Endothelial cell of umbilical vein (primary cell): ENCODE results near the gene LRP1B. TPM values are rescaled to one million over a fixed set of nuclear protein-coding genes. Genes with fewer than 3 reads are reported as not detected.

Experiments used
- BruUV-seq: library from RNA; stranded (reverse); fragments of 400-500 nt; replicated peaks from 2 replicates; lab custom pipeline; 2021; lab: Mats Ljungman, UMichigan
- CTCF ChIA-PET: fragments of 300-600, 350-600 bp; sonication (Branson Sonifier 250); formaldehyde crosslinking; loops from one replicate; lab custom pipeline; 2021; ENCODE audit warnings: antibody characterized with exemption, inconsistent platforms; lab: Charles Lee
- POLR2A ChIA-PET: fragments of 300-600, 350-600 bp; sonication (Branson Sonifier 250); formaldehyde crosslinking; loops from one replicate; lab custom pipeline; 2021; ENCODE audit warnings: antibody characterized with exemption, inconsistent platforms; lab: Charles Lee
- DNase-seq: peaks from one replicate; pipeline ENCODE4 v3.0.0-alpha.2; 2011; ENCODE audit warnings: low read depth, low spot score
- FAIRE-seq: peaks from 2 replicates; lab custom pipeline; 2011; peaks lifted over from hg19 to GRCh38; lab: Jason Lieb, UNC
- H2AFZ ChIP-seq: 2 replicates; pipeline ENCODE4 v1.6.0; 2012; ENCODE audit warnings: low read depth, low read length, control low read depth, inconsistent platforms
- H3K27ac ChIP-seq: 2 replicates; pipeline ENCODE4 v1.5.1; 2011; ENCODE audit warnings: low read depth, mild to moderate bottlenecking, control low read depth, low read length, moderate library complexity; ENCODE audit not compliant: insufficient read depth
- H3K27me3 ChIP-seq, 2 experiments: 2 replicates each; pipeline versions ENCODE4 v1.6.0 to v1.6.1; 2011; ENCODE audit warnings: low read length in 2 of 2, mixed read lengths in 1 of 2; ENCODE audit not compliant: control insufficient read depth in 2 of 2, insufficient read depth in 2 of 2
- H3K36me3 ChIP-seq, 2 experiments: 2 replicates in 1 of 2; 3 replicates in 1 of 2; pipeline ENCODE4 v1.5.1; 2011; ENCODE audit warnings: low read length in 2 of 2, mild to moderate bottlenecking in 1 of 2, moderate library complexity in 1 of 2; ENCODE audit not compliant: control insufficient read depth in 2 of 2, insufficient read depth in 2 of 2; ENCODE audit errors: extremely low read depth in 1 of 2
- H3K4me1 ChIP-seq: 3 replicates; pipeline ENCODE4 v1.5.1; 2011; ENCODE audit warnings: mild to moderate bottlenecking, low read length; ENCODE audit not compliant: control insufficient read depth, insufficient read depth; ENCODE audit errors: extremely low read depth
- H3K4me2 ChIP-seq: 2 replicates; pipeline ENCODE4 v1.6.1; 2011; ENCODE audit warnings: low read length, control low read depth, mixed read lengths; ENCODE audit not compliant: insufficient read depth
- H3K4me3 ChIP-seq, 3 experiments: fragments of 200-600 bp in 1 of 3; sonication (generic), shearing (Covaris generic) in 1 of 3; replicated peaks in 1 of 3; 2 replicates each; pipeline ENCODE4 v1.5.1; 2011 to 2016; ENCODE audit warnings: control low read depth in 3 of 3, low read length in 3 of 3, mild to moderate bottlenecking in 2 of 3, inconsistent platforms in 1 of 3, low read depth in 1 of 3, moderate library complexity in 1 of 3; ENCODE audit not compliant: insufficient read depth in 1 of 3
- H3K79me2 ChIP-seq: 2 replicates; pipeline ENCODE4 v1.6.0; 2012; ENCODE audit warnings: low read length, inconsistent platforms; ENCODE audit not compliant: control insufficient read depth, insufficient read depth
- H3K9ac ChIP-seq: replicated peaks from 2 replicates; pipeline ENCODE3; 2011; ENCODE audit warnings: low read length, control low read depth; ENCODE audit not compliant: insufficient read depth; ENCODE audit errors: extremely low read depth
- H3K9me1 ChIP-seq: replicated peaks from 3 replicates; pipeline ENCODE4 v1.6.0; 2011; ENCODE audit warnings: mild to moderate bottlenecking, low read length; ENCODE audit not compliant: control insufficient read depth, insufficient read depth; ENCODE audit errors: extremely low read depth
- H3K9me3 ChIP-seq: replicated peaks from 2 replicates; pipeline ENCODE4 v1.5.1; 2012; ENCODE audit warnings: low read length, inconsistent platforms; ENCODE audit not compliant: control insufficient read depth, insufficient read depth
- H4K20me1 ChIP-seq: replicated peaks from 2 replicates; pipeline ENCODE3; 2011; ENCODE audit warnings: mild to moderate bottlenecking, low read length; ENCODE audit not compliant: control insufficient read depth, insufficient read depth; ENCODE audit errors: extremely low read depth
- EZH2 ChIP-seq: IDR thresholded peaks from 2 replicates; pipeline ENCODE4 v1.6.1; 2012; ENCODE audit warnings: borderline replicate concordance, low read depth, mild to moderate bottlenecking, moderate library complexity, low read length, inconsistent platforms; ENCODE audit not compliant: severe bottlenecking
- FOS ChIP-seq: IDR thresholded peaks from 2 replicates; pipeline ENCODE4 v1.6.1; 2011; ENCODE audit warnings: mild to moderate bottlenecking, low read length, moderate library complexity, borderline replicate concordance; ENCODE audit not compliant: insufficient read depth
- GATA2 ChIP-seq: IDR thresholded peaks from 2 replicates; pipeline ENCODE4 v1.7.0; 2011; ENCODE audit warnings: low read depth, mild to moderate bottlenecking, moderate library complexity, mixed read lengths, low read length; ENCODE audit not compliant: insufficient read length, insufficient read depth
- JUN ChIP-seq: IDR thresholded peaks from 2 replicates; pipeline ENCODE4 v1.6.1; 2011; ENCODE audit warnings: borderline replicate concordance, low read depth; ENCODE audit not compliant: insufficient read length, insufficient read depth
- MAX ChIP-seq: IDR thresholded peaks from 2 replicates; pipeline ENCODE4 v1.6.1; 2011; ENCODE audit not compliant: insufficient read depth, insufficient read length
- MYC ChIP-seq: IDR thresholded peaks from one replicate; pipeline ENCODE4 v1.6.1; 2011; ENCODE audit warnings: mild to moderate bottlenecking, low read depth, low read length
- POLR2A ChIP-seq: IDR thresholded peaks from 2 replicates; pipeline ENCODE4 v1.6.1; 2012; ENCODE audit warnings: low read depth, mild to moderate bottlenecking, control low read depth, low read length
- POLR2AphosphoS5 ChIP-seq: IDR thresholded peaks from 2 replicates; pipeline ENCODE4 v1.6.1; 2012; ENCODE audit warnings: low read depth, mild to moderate bottlenecking, control low read depth, low read length, moderate library complexity; ENCODE audit not compliant: insufficient read depth
- dilution Hi-C: fragments of 300-500 bp; cut with MboI; formaldehyde crosslinking; loops from one replicate; pipeline ENCODE4 v1.15.0; 2019; ENCODE audit warnings: low sequenced_read_pairs; ENCODE audit not compliant: extremely low pct_ligation_motif_present
- intact Hi-C: fragments of 100-400 bp; cut with micrococcal nuclease; formaldehyde crosslinking; loops from one replicate; pipeline ENCODE4 v1.10.0; 2022
- polyA plus RNA-seq, 4 experiments: library from polyadenylated mRNA; depleted of rRNA in 3 of 4; stranded (reverse) in 3 of 4; unstranded in 1 of 4; fragments of >200 nt; gene quantifications; 2 replicates each; pipeline versions ENCODE4 v1.2.1 to v1.2.3, GENCODE V29; 2011 to 2012; ENCODE audit warnings: missing spikeins in 1 of 4
- total RNA-seq: library from RNA; stranded (reverse); gene quantifications from 2 replicates; pipeline ENCODE4 v1.2.3, GENCODE V29; 2021
- TF ChIP-seq, protein P1 (sequence below), 2 donors: IDR thresholded peaks; 1 replicate in 1 of 2; 2 replicates in 1 of 2; pipeline ENCODE4 v1.5.1; 2011; ENCODE audit warnings: low read length in 2 of 2, mild to moderate bottlenecking in 2 of 2, moderate library complexity in 2 of 2, control low read depth in 1 of 2, inconsistent platforms in 1 of 2, low read depth in 1 of 2; ENCODE audit not compliant: insufficient read depth in 1 of 2; ENCODE audit errors: extremely low read depth in 1 of 2

Gene LRP1B
- total and polyA plus RNA-seq, 2 donors (not counting 3 experiments of a cell fraction or from before 2014, with no cell fraction given) = 0.03 to 0.07 TPM

DNA sequence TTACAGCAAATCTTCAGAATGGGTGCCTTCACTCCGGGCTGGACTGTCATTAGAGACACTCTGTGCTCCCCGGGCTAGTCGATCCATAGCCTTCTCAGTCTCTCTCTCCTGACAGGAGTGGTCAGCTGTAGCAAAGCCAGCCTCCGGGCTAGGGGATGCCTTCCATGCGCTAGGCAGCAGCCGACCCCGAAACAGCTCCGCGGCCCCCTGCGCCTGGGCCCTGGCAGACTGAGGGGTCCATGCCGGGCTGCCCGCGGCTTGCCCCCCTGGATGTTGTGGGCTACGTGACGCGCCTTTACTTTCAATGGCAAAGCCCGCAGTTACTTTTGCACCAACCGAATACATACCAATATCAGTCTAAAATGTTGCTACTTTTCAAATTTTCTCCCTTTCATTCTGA is 1447.2 kb downstream of the LRP1B start:
- FAIRE-seq (no peak), DNase-seq (no peak)
- H3K9me1 ChIP-seq = no peaks in the 10 kb centered on the region
- intact Hi-C loops (no loop called here), dilution Hi-C loops (no loop called here)
- no peaks in the 10 kb centered on the region for H3K79me2 ChIP-seq
- no peaks in the 10 kb centered on the region for H3K36me3 ChIP-seq
- H3K9me3 ChIP-seq = no peaks in the 10 kb centered on the region
- POLR2A ChIA-PET = no interaction called here
- no peaks in the 10 kb centered on the region for H4K20me1 ChIP-seq
- no peaks in the 10 kb centered on the region for H3K4me1 ChIP-seq
- no peak overlapping the region for H3K4me3 ChIP-seq
- TF ChIP-seq GATA2 (no peak), POLR2AphosphoS5 (no peak), MYC (no peak), JUN (no peak), MAX (no peak), FOS (no peak), POLR2A (no peak), EZH2 (no peak)
- TF ChIP-seq, protein P1, sequence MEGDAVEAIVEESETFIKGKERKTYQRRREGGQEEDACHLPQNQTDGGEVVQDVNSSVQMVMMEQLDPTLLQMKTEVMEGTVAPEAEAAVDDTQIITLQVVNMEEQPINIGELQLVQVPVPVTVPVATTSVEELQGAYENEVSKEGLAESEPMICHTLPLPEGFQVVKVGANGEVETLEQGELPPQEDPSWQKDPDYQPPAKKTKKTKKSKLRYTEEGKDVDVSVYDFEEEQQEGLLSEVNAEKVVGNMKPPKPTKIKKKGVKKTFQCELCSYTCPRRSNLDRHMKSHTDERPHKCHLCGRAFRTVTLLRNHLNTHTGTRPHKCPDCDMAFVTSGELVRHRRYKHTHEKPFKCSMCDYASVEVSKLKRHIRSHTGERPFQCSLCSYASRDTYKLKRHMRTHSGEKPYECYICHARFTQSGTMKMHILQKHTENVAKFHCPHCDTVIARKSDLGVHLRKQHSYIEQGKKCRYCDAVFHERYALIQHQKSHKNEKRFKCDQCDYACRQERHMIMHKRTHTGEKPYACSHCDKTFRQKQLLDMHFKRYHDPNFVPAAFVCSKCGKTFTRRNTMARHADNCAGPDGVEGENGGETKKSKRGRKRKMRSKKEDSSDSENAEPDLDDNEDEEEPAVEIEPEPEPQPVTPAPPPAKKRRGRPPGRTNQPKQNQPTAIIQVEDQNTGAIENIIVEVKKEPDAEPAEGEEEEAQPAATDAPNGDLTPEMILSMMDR (IDR thresholded peaks at IDR 0.05; ENCODE audit: extremely low read depth in 1 of 2, insufficient read depth in 1 of 2, low read depth in 1 of 2, low read length in 2 of 2) = no peak
- no TSS peak for BruUV-seq
- H3K4me2 ChIP-seq = no peak overlapping the region
- CTCF ChIA-PET = no interaction called here
- H3K9ac ChIP-seq = no peak overlapping the region
- no peak overlapping the region for H2AFZ ChIP-seq
- H3K27me3 ChIP-seq = no peaks in the 10 kb centered on the region
- H3K27ac ChIP-seq = no peak overlapping the region
